Endothelial cell of umbilical vein (primary cell): ENCODE data around the gene EML4. TPM values are rescaled to one million over a fixed set of nuclear protein-coding genes. Genes with fewer than 3 reads are reported as not detected.

ENCODE experiments used
- BruUV-seq: library from RNA; stranded (reverse); fragments of 400-500 nt; replicated peaks from 2 replicates; lab custom pipeline; 2021; lab: Mats Ljungman, UMichigan
- CTCF ChIA-PET: fragments of 300-600, 350-600 bp; sonication (Branson Sonifier 250); formaldehyde crosslinking; loops from one replicate; lab custom pipeline; 2021; ENCODE audit warnings: antibody characterized with exemption, inconsistent platforms; lab: Charles Lee
- POLR2A ChIA-PET: fragments of 300-600, 350-600 bp; sonication (Branson Sonifier 250); formaldehyde crosslinking; loops from one replicate; lab custom pipeline; 2021; ENCODE audit warnings: antibody characterized with exemption, inconsistent platforms; lab: Charles Lee
- DNase-seq: peaks from one replicate; pipeline ENCODE4 v3.0.0-alpha.2; 2011; ENCODE audit warnings: low read depth, low spot score
- FAIRE-seq: peaks from 2 replicates; lab custom pipeline; 2011; peaks lifted over from hg19 to GRCh38; lab: Jason Lieb, UNC
- H2AFZ ChIP-seq: 2 replicates; pipeline ENCODE4 v1.6.0; 2012; ENCODE audit warnings: low read depth, low read length, control low read depth, inconsistent platforms
- H3K27ac ChIP-seq: 2 replicates; pipeline ENCODE4 v1.5.1; 2011; ENCODE audit warnings: low read depth, mild to moderate bottlenecking, control low read depth, low read length, moderate library complexity; ENCODE audit not compliant: insufficient read depth
- H3K27me3 ChIP-seq, 2 experiments: 2 replicates each; pipeline versions ENCODE4 v1.6.0 to v1.6.1; 2011; ENCODE audit warnings: low read length in 2 of 2, mixed read lengths in 1 of 2; ENCODE audit not compliant: control insufficient read depth in 2 of 2, insufficient read depth in 2 of 2
- H3K36me3 ChIP-seq, 2 experiments: 2 replicates in 1 of 2; 3 replicates in 1 of 2; pipeline ENCODE4 v1.5.1; 2011; ENCODE audit warnings: low read length in 2 of 2, mild to moderate bottlenecking in 1 of 2, moderate library complexity in 1 of 2; ENCODE audit not compliant: control insufficient read depth in 2 of 2, insufficient read depth in 2 of 2; ENCODE audit errors: extremely low read depth in 1 of 2
- H3K4me1 ChIP-seq: 3 replicates; pipeline ENCODE4 v1.5.1; 2011; ENCODE audit warnings: mild to moderate bottlenecking, low read length; ENCODE audit not compliant: control insufficient read depth, insufficient read depth; ENCODE audit errors: extremely low read depth
- H3K4me2 ChIP-seq: 2 replicates; pipeline ENCODE4 v1.6.1; 2011; ENCODE audit warnings: low read length, control low read depth, mixed read lengths; ENCODE audit not compliant: insufficient read depth
- H3K4me3 ChIP-seq, 3 experiments: fragments of 200-600 bp in 1 of 3; sonication (generic), shearing (Covaris generic) in 1 of 3; replicated peaks in 1 of 3; 2 replicates each; pipeline ENCODE4 v1.5.1; 2011 to 2016; ENCODE audit warnings: control low read depth in 3 of 3, low read length in 3 of 3, mild to moderate bottlenecking in 2 of 3, inconsistent platforms in 1 of 3, low read depth in 1 of 3, moderate library complexity in 1 of 3; ENCODE audit not compliant: insufficient read depth in 1 of 3
- H3K79me2 ChIP-seq: 2 replicates; pipeline ENCODE4 v1.6.0; 2012; ENCODE audit warnings: low read length, inconsistent platforms; ENCODE audit not compliant: control insufficient read depth, insufficient read depth
- H3K9ac ChIP-seq: replicated peaks from 2 replicates; pipeline ENCODE3; 2011; ENCODE audit warnings: low read length, control low read depth; ENCODE audit not compliant: insufficient read depth; ENCODE audit errors: extremely low read depth
- H3K9me1 ChIP-seq: replicated peaks from 3 replicates; pipeline ENCODE4 v1.6.0; 2011; ENCODE audit warnings: mild to moderate bottlenecking, low read length; ENCODE audit not compliant: control insufficient read depth, insufficient read depth; ENCODE audit errors: extremely low read depth
- H3K9me3 ChIP-seq: replicated peaks from 2 replicates; pipeline ENCODE4 v1.5.1; 2012; ENCODE audit warnings: low read length, inconsistent platforms; ENCODE audit not compliant: control insufficient read depth, insufficient read depth
- H4K20me1 ChIP-seq: replicated peaks from 2 replicates; pipeline ENCODE3; 2011; ENCODE audit warnings: mild to moderate bottlenecking, low read length; ENCODE audit not compliant: control insufficient read depth, insufficient read depth; ENCODE audit errors: extremely low read depth
- EZH2 ChIP-seq: IDR thresholded peaks from 2 replicates; pipeline ENCODE4 v1.6.1; 2012; ENCODE audit warnings: borderline replicate concordance, low read depth, mild to moderate bottlenecking, moderate library complexity, low read length, inconsistent platforms; ENCODE audit not compliant: severe bottlenecking
- FOS ChIP-seq: IDR thresholded peaks from 2 replicates; pipeline ENCODE4 v1.6.1; 2011; ENCODE audit warnings: mild to moderate bottlenecking, low read length, moderate library complexity, borderline replicate concordance; ENCODE audit not compliant: insufficient read depth
- POLR2A ChIP-seq: IDR thresholded peaks from 2 replicates; pipeline ENCODE4 v1.6.1; 2012; ENCODE audit warnings: low read depth, mild to moderate bottlenecking, control low read depth, low read length
- dilution Hi-C: fragments of 300-500 bp; cut with MboI; formaldehyde crosslinking; loops from one replicate; pipeline ENCODE4 v1.15.0; 2019; ENCODE audit warnings: low sequenced_read_pairs; ENCODE audit not compliant: extremely low pct_ligation_motif_present
- intact Hi-C: fragments of 100-400 bp; cut with micrococcal nuclease; formaldehyde crosslinking; loops from one replicate; pipeline ENCODE4 v1.10.0; 2022
- polyA plus RNA-seq, 4 experiments: library from polyadenylated mRNA; depleted of rRNA in 3 of 4; stranded (reverse) in 3 of 4; unstranded in 1 of 4; fragments of >200 nt; gene quantifications; 2 replicates each; pipeline versions ENCODE4 v1.2.1 to v1.2.3, GENCODE V29; 2011 to 2012; ENCODE audit warnings: missing spikeins in 1 of 4
- total RNA-seq: library from RNA; stranded (reverse); gene quantifications from 2 replicates; pipeline ENCODE4 v1.2.3, GENCODE V29; 2021
- TF ChIP-seq, protein P1 (sequence below), 2 donors: IDR thresholded peaks; 1 replicate in 1 of 2; 2 replicates in 1 of 2; pipeline ENCODE4 v1.5.1; 2011; ENCODE audit warnings: low read length in 2 of 2, mild to moderate bottlenecking in 2 of 2, moderate library complexity in 2 of 2, control low read depth in 1 of 2, inconsistent platforms in 1 of 2, low read depth in 1 of 2; ENCODE audit not compliant: insufficient read depth in 1 of 2; ENCODE audit errors: extremely low read depth in 1 of 2

EML4 gene
- total and polyA plus RNA-seq, 2 donors (not counting 3 experiments of a cell fraction or from before 2014, with no cell fraction given), result 13.3 to 32.0 TPM

DNA sequence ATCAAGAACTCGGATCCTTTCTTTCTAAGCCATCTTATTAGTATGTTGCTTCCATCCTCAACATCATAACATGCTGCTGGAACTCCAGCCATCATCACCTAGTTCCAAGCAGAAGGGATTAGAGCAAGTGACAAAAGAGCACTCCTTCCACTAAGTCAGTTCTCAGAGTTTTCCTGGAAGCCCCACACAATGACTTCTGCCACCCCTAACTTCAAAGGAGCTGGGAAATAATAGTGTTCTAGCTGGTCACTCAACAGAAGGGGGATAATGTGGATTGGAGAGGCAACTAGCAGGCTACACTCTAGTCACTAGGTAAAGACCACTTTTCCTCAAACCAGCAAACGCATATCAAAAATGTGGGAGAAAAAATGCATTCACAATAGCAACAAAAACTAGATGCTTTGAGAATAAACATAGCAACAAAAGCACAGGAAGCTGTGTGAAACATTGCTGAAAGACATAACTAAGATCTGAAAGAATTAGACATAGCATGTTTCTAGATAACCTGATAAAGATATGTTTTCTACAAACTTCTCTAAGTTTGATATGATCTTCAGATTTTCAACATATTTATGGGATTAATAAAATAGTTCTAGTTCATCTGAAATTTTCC, 152.4 kb downstream of the EML4 start:
- no peak for DNase-seq
- no peak overlapping the region for H3K9ac ChIP-seq
- POLR2A ChIA-PET, result no interaction called here
- H2AFZ ChIP-seq, result no peak overlapping the region
- no peak overlapping the region for H3K4me2 ChIP-seq
- H4K20me1 ChIP-seq, result no peaks in the 10 kb centered on the region
- BruUV-seq, result no TSS peak
- H3K27ac ChIP-seq, result no peak overlapping the region
- TF ChIP-seq, protein P1, sequence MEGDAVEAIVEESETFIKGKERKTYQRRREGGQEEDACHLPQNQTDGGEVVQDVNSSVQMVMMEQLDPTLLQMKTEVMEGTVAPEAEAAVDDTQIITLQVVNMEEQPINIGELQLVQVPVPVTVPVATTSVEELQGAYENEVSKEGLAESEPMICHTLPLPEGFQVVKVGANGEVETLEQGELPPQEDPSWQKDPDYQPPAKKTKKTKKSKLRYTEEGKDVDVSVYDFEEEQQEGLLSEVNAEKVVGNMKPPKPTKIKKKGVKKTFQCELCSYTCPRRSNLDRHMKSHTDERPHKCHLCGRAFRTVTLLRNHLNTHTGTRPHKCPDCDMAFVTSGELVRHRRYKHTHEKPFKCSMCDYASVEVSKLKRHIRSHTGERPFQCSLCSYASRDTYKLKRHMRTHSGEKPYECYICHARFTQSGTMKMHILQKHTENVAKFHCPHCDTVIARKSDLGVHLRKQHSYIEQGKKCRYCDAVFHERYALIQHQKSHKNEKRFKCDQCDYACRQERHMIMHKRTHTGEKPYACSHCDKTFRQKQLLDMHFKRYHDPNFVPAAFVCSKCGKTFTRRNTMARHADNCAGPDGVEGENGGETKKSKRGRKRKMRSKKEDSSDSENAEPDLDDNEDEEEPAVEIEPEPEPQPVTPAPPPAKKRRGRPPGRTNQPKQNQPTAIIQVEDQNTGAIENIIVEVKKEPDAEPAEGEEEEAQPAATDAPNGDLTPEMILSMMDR (IDR thresholded peaks at IDR 0.05; ENCODE audit: extremely low read depth in 1 of 2, insufficient read depth in 1 of 2, low read depth in 1 of 2, low read length in 2 of 2), result no peak
- no peak overlapping the region for H3K4me3 ChIP-seq
- dilution Hi-C loops (no loop called here), intact Hi-C loops (no loop called here)
- no peaks in the 10 kb centered on the region for H3K27me3 ChIP-seq
- H3K36me3 ChIP-seq, result no peaks in the 10 kb centered on the region
- CTCF ChIA-PET, result no interaction called here
- H3K79me2 ChIP-seq, result no peaks in the 10 kb centered on the region
- no peaks in the 10 kb centered on the region for H3K9me1 ChIP-seq
- H3K4me1 ChIP-seq, result no peaks in the 10 kb centered on the region
- FAIRE-seq, result no peak
- H3K9me3 ChIP-seq, result no peaks in the 10 kb centered on the region

DNA sequence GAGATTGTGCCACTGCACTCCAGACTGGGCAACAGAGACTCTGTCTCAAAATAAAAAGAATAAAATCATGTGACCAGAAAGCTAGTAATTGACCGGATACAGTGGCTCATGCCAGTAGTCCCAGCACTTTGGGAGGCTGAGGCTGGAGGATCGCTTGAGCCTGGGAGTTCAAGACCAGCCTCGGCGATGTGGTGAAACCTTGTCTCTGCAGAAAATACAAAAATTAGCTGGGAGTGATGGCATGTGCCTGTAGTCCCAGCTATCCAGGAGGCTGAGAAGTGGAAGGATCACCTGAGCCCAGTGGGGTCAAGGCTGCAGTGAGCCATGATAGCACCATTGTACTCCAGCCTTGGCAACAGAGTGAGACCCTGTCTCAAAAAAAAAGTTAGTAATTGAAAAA, 155.1 kb downstream of the EML4 start:
- intact Hi-C loops, result no loop called here
- no peak overlapping the region for H3K4me3 ChIP-seq
- H3K9ac ChIP-seq, result no peak overlapping the region
- POLR2A ChIA-PET, result no interaction called here
- TF ChIP-seq POLR2A (no peak), EZH2 (no peak), FOS (no peak)
- TF ChIP-seq, protein P1 (IDR thresholded peaks at IDR 0.05; ENCODE audit: extremely low read depth in 1 of 2, insufficient read depth in 1 of 2, low read depth in 1 of 2, low read length in 2 of 2), result no peak
- BruUV-seq, result no TSS peak
- H3K27ac ChIP-seq, result no peak overlapping the region
- no peaks in the 10 kb centered on the region for H3K9me3 ChIP-seq
- CTCF ChIA-PET, result interaction anchor here (0.6 to 1.9 kb wide), 3 partner anchors 9 to 228 kb away, joined by 3 to 8 read pairs (median 3); no protein-coding TSS in a partner anchor
- H3K4me2 ChIP-seq, result no peak overlapping the region
- H3K9me1 ChIP-seq, result no peaks in the 10 kb centered on the region
- FAIRE-seq, result no peak
- H4K20me1 ChIP-seq, result no peaks in the 10 kb centered on the region
- no peaks in the 10 kb centered on the region for H3K27me3 ChIP-seq
- H3K4me1 ChIP-seq, result no peaks in the 10 kb centered on the region
- no peak for DNase-seq
- dilution Hi-C loops, result no loop called here
- peaks cover 0 to 2% of the 10 kb centered on the region in 2 experiments for H3K36me3 ChIP-seq
- H3K79me2 ChIP-seq, result no peaks in the 10 kb centered on the region
- H2AFZ ChIP-seq, result no peak overlapping the region
